IMR-90 (cell line): ENCODE data around the gene TMED10. TPM values are rescaled to one million over a fixed set of nuclear protein-coding genes. Genes with fewer than 3 reads are reported as not detected.

Experiments used
- ATAC-seq: fragments of 200-7000 bp; cut with Tn5 transposase; 2 replicates; pipeline ENCODE4 v1.9.1; 2020; ENCODE audit warnings: low read depth, mild to moderate bottlenecking, moderate library complexity
- BruUV-seq: library from RNA; stranded (reverse); fragments of 400-500 nt; replicated peaks from 2 replicates; lab custom pipeline; 2021; lab: Mats Ljungman, UMichigan
- CTCF ChIA-PET: fragments of 300-600 bp; formaldehyde crosslinking; extraction: SDS; loops from one replicate; lab custom pipeline; 2021; ENCODE audit warnings: antibody characterized with exemption; lab: Yijun Ruan, JAX
- POLR2A ChIA-PET: fragments of 300-600 bp; sonication (Branson Sonifier 250); formaldehyde crosslinking; loops from one replicate; lab custom pipeline; 2022; ENCODE audit warnings: antibody characterized with exemption; ENCODE audit not compliant: unreplicated experiment; lab: Charles Lee
- DNase-seq: peaks from one replicate; pipeline ENCODE4 v3.0.0; 2013
- H2AFZ ChIP-seq: replicated peaks from 2 replicates; pipeline ENCODE3; 2013; ENCODE audit warnings: low read length, mild to moderate bottlenecking; ENCODE audit not compliant: poor library complexity
- H2AK5ac ChIP-seq: 2 replicates; pipeline ENCODE4 v1.6.1; 2013; ENCODE audit warnings: low read depth, low read length, inconsistent platforms
- H2AK9ac ChIP-seq: replicated peaks from 2 replicates; pipeline ENCODE3; 2013; ENCODE audit warnings: mild to moderate bottlenecking, low read depth, low read length, moderate library complexity; ENCODE audit not compliant: poor library complexity
- H2BK120ac ChIP-seq: 2 replicates; pipeline ENCODE4 v1.6.1; 2013; ENCODE audit warnings: low read depth, low read length, inconsistent platforms
- H2BK15ac ChIP-seq: 3 replicates; pipeline ENCODE4 v1.6.1; 2013; ENCODE audit warnings: low read depth, low read length, inconsistent platforms
- H2BK20ac ChIP-seq: 2 replicates; pipeline ENCODE4 v1.6.1; 2013; ENCODE audit warnings: low read depth, mild to moderate bottlenecking, inconsistent platforms, low read length, moderate library complexity
- H2BK5ac ChIP-seq: 2 replicates; pipeline ENCODE4 v1.6.1; 2013; ENCODE audit warnings: mild to moderate bottlenecking, low read depth, low read length, inconsistent platforms; ENCODE audit not compliant: poor library complexity, severe bottlenecking
- H3K14ac ChIP-seq: replicated peaks from 2 replicates; pipeline ENCODE4 v1.6.1; 2013; ENCODE audit warnings: low read depth, low read length, inconsistent platforms
- H3K18ac ChIP-seq: 2 replicates; pipeline ENCODE4 v1.6.1; 2013; ENCODE audit warnings: low read depth, low read length, control low read depth
- H3K23ac ChIP-seq: 2 replicates; pipeline ENCODE4 v1.6.1; 2013; ENCODE audit warnings: low read depth, low read length, inconsistent platforms
- H3K27ac ChIP-seq: 2 replicates; pipeline ENCODE4 v1.5.1; 2013; ENCODE audit warnings: mild to moderate bottlenecking, control low read depth, low read length; ENCODE audit not compliant: insufficient read depth
- H3K27me3 ChIP-seq: 2 replicates; pipeline ENCODE4 v1.6.1; 2013; ENCODE audit warnings: low read length; ENCODE audit not compliant: control insufficient read depth, insufficient read depth
- H3K36me3 ChIP-seq: 2 replicates; pipeline ENCODE4 v1.6.1; 2013; ENCODE audit warnings: low read length, mixed read lengths; ENCODE audit not compliant: control insufficient read depth, insufficient read depth
- H3K4ac ChIP-seq: 2 replicates; pipeline ENCODE4 v1.6.1; 2013; ENCODE audit warnings: low read depth, low read length, inconsistent platforms
- H3K4me1 ChIP-seq: 2 replicates; pipeline ENCODE4 v1.6.1; 2013; ENCODE audit warnings: low read length, mixed read lengths; ENCODE audit not compliant: control insufficient read depth, insufficient read depth
- H3K4me2 ChIP-seq: 2 replicates; pipeline ENCODE4 v1.6.1; 2013; ENCODE audit warnings: low read depth, mild to moderate bottlenecking, control low read depth, low read length, moderate library complexity
- H3K4me3 ChIP-seq: 2 replicates; pipeline ENCODE4 v1.5.1; 2013; ENCODE audit warnings: low read depth, mild to moderate bottlenecking, control low read depth, low read length, moderate library complexity; ENCODE audit not compliant: insufficient read depth
- H3K56ac ChIP-seq: 2 replicates; pipeline ENCODE4 v1.6.1; 2013; ENCODE audit warnings: low read length, inconsistent platforms; ENCODE audit not compliant: insufficient read depth; ENCODE audit errors: extremely low read depth
- H3K79me1 ChIP-seq, 2 experiments: 2 replicates each; pipeline ENCODE4 v1.6.1; 2013; ENCODE audit warnings: low read length in 2 of 2, inconsistent platforms in 1 of 2, low read depth in 1 of 2
- H3K9ac ChIP-seq: 2 replicates; pipeline ENCODE4 v1.6.1; 2013; ENCODE audit warnings: low read depth, low read length, control low read depth
- H3K9me1 ChIP-seq: 2 replicates; pipeline ENCODE4 v1.6.1; 2013; ENCODE audit warnings: low read length, inconsistent platforms; ENCODE audit not compliant: insufficient read depth
- H3K9me3 ChIP-seq: 2 replicates; pipeline ENCODE4 v1.6.1; 2013; ENCODE audit warnings: low read length; ENCODE audit not compliant: control insufficient read depth, insufficient read depth
- H4K20me1 ChIP-seq: 2 replicates; pipeline ENCODE4 v1.6.1; 2013; ENCODE audit warnings: low read length, inconsistent platforms; ENCODE audit not compliant: insufficient read depth
- H4K5ac ChIP-seq: 2 replicates; pipeline ENCODE4 v1.6.1; 2013; ENCODE audit warnings: mild to moderate bottlenecking, low read depth, low read length, control low read depth
- H4K8ac ChIP-seq, 2 experiments: 2 replicates each; pipeline ENCODE4 v1.6.1; 2013; ENCODE audit warnings: low read depth in 2 of 2, low read length in 2 of 2, control low read depth in 1 of 2, inconsistent platforms in 1 of 2
- H4K91ac ChIP-seq: 2 replicates; pipeline ENCODE4 v1.6.1; 2013; ENCODE audit warnings: low read depth, low read length, inconsistent platforms; ENCODE audit not compliant: insufficient read depth
- BHLHE40 ChIP-seq: fragments of 150-350 bp; IDR thresholded peaks from 2 replicates; pipeline ENCODE4 v1.6.1; 2016; ENCODE audit warnings: mild to moderate bottlenecking, low read depth, low read length
- CEBPB ChIP-seq: IDR thresholded peaks from 2 replicates; pipeline ENCODE4 v1.6.1; 2012; ENCODE audit warnings: low read depth, low read length, improper control_type of control experiment
- CHD1 ChIP-seq: IDR thresholded peaks from 2 replicates; pipeline ENCODE4 v1.6.1; 2012; ENCODE audit warnings: low read depth, low read length, improper control_type of control experiment
- FOS ChIP-seq: fragments of 150-350 bp; IDR thresholded peaks from 2 replicates; pipeline ENCODE4 v1.6.1; 2016; ENCODE audit warnings: low read depth, low read length
- MAZ ChIP-seq: IDR thresholded peaks from 2 replicates; pipeline ENCODE4 v1.6.1; 2012; ENCODE audit warnings: low read depth, mild to moderate bottlenecking, low read length, improper control_type of control experiment, moderate library complexity, borderline replicate concordance
- MXI1 ChIP-seq: IDR thresholded peaks from 2 replicates; pipeline ENCODE4 v1.6.1; 2012; ENCODE audit warnings: low read depth, mild to moderate bottlenecking, low read length, moderate library complexity, borderline replicate concordance
- NFE2L2 ChIP-seq: fragments of 150-350 bp; IDR thresholded peaks from 2 replicates; pipeline ENCODE4 v1.6.1; 2016; ENCODE audit warnings: low read depth, mild to moderate bottlenecking, low read length
- POLR2A ChIP-seq: IDR thresholded peaks from 2 replicates; pipeline ENCODE4 v1.6.1; 2012; ENCODE audit warnings: mild to moderate bottlenecking, low read depth, low read length
- RAD21 ChIP-seq: IDR thresholded peaks from 2 replicates; pipeline ENCODE4 v1.6.1; 2012; ENCODE audit warnings: low read length, improper control_type of control experiment
- RCOR1 ChIP-seq: IDR thresholded peaks from 2 replicates; pipeline ENCODE4 v1.6.1; 2012; ENCODE audit warnings: mild to moderate bottlenecking, low read length, improper control_type of control experiment; ENCODE audit not compliant: insufficient replicate concordance
- RFX5 ChIP-seq: IDR thresholded peaks from 2 replicates; pipeline ENCODE4 v1.8.0; 2012; ENCODE audit warnings: low read depth, mild to moderate bottlenecking, low read length, moderate library complexity
- SMC3 ChIP-seq: fragments of 150-350 bp; IDR thresholded peaks from 2 replicates; pipeline ENCODE4 v1.6.1; 2016; ENCODE audit warnings: low read depth, mild to moderate bottlenecking, antibody characterized with exemption, low read length, moderate library complexity
- WGBS, 2 experiments: methylation state at CpG; one replicate each; pipeline versions ENCODE4 v1.1.5 to v1.1.7; 2013; ENCODE audit warnings: missing lambda C conversion rate in 2 of 2; ENCODE audit not compliant: insufficient read length in 1 of 2; ENCODE audit errors: extremely low coverage in 2 of 2; 5-methylcytosine and 5-hydroxymethylcytosine counted together
- dilution Hi-C: fragments of 300-500 bp; cut with HindIII; formaldehyde crosslinking; loops from one replicate; pipeline ENCODE4 v1.14.3; 2018; ENCODE audit warnings: low sequenced_read_pairs; ENCODE audit not compliant: unreplicated experiment
- in situ Hi-C: fragments of 300-500 bp; cut with MboI; formaldehyde crosslinking; loops from 3 replicates; pipeline ENCODE4 v1.14.3; 2019; ENCODE audit warnings: low sequenced_read_pairs, inconsistent platforms, mixed read lengths
- intact Hi-C: fragments of 100-400 bp; cut with micrococcal nuclease; formaldehyde crosslinking; loops from 2 replicates; pipeline ENCODE4 v1.10.0; 2022
- polyA plus RNA-seq, 3 experiments: library from polyadenylated mRNA; depleted of rRNA; stranded (reverse); fragments of >200 nt; gene quantifications; 2 replicates each; pipeline ENCODE4 v1.2.3, GENCODE V29; 2012; ENCODE audit warnings: low replicate concordance in 1 of 3
- total RNA-seq: library from RNA; depleted of rRNA; stranded (reverse); fragments of >200 nt; gene quantifications from 2 replicates; pipeline ENCODE4 v1.2.3, GENCODE V29; 2012
- TF ChIP-seq, protein P1 (sequence below): fragments of 150-350 bp; IDR thresholded peaks from 2 replicates; pipeline ENCODE4 v1.6.1; 2016; ENCODE audit warnings: low read depth, mild to moderate bottlenecking, low read length, moderate library complexity, borderline replicate concordance
- TF ChIP-seq, protein P2 (sequence below): conservative IDR thresholded peaks from 2 replicates; pipeline ENCODE4 v1.5.1; 2012; ENCODE audit warnings: mild to moderate bottlenecking, low read depth, low read length, improper control_type of control experiment
- TF ChIP-seq, protein P3 (sequence below): fragments of 150-350 bp; IDR thresholded peaks from 2 replicates; pipeline ENCODE4 v1.6.1; 2017; ENCODE audit warnings: mild to moderate bottlenecking, antibody characterized with exemption, low read length, low read depth

The TMED10 gene
- total and polyA plus RNA-seq, 2 of the 4 experiments (the other 2 are of a cell fraction) = 254 to 441 TPM

DNA sequence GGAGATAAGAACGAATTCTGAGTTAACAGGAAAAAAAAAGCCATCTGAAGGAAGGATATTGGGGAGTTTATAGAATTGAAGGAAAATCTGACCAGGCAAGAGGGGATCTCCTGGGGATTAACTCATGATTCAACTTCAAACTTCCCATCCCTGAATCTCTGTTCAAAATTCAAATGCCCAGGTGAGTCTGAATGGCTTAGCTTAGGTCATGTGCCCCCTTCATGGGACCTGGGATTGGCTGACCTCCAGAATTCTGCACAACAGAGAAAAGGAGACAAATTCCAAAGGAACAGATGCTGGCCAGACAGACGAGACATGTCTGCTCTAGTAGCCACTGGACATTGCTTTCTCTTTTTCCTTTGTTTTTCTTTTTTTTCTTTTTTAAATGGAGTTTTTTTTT lies 26.2 kb upstream of the TMED10 start:
- Histone ChIP-seq H3K9ac (no peak overlapping the region), H3K23ac (no peak overlapping the region), H3K4ac (no peak overlapping the region), H3K27ac (no peak overlapping the region), H2BK120ac (no peak overlapping the region), H2BK15ac (no peak overlapping the region), H4K20me1 (no peaks in the 10 kb centered on the region), H2AK9ac (no peak overlapping the region), H3K4me1 (peaks cover 11% of the 10 kb centered on the region), H3K27me3 (no peaks in the 10 kb centered on the region), H3K18ac (no peak overlapping the region), H3K9me3 (no peaks in the 10 kb centered on the region), H3K14ac (no peak overlapping the region), H2BK20ac (no peak overlapping the region), H3K4me3 (no peak overlapping the region), H2AFZ (no peak overlapping the region), H3K79me1 (no peaks in the 10 kb centered on the region), H3K36me3 (no peaks in the 10 kb centered on the region), H2AK5ac (no peak overlapping the region), H3K9me1 (no peaks in the 10 kb centered on the region; the same call in 1 of the 2 replicates), H3K56ac (no peak overlapping the region), H3K4me2 (no peak overlapping the region), H4K8ac (no peak overlapping the region), H4K91ac (no peak overlapping the region), H4K5ac (no peak overlapping the region), H2BK5ac (no peak overlapping the region)
- CTCF ChIA-PET = no interaction called here
- dilution Hi-C loops (no loop called here), intact Hi-C loops (no loop called here), in situ Hi-C loops (no loop called here)
- WGBS, 2 experiments = no CpG with 5 or more reads among the region's 2 CpGs
- POLR2A ChIA-PET = no interaction called here
- BruUV-seq = no TSS peak
- no peak for DNase-seq
- no peak for ATAC-seq
- TF ChIP-seq MXI1 (no peak), FOS (no peak), MAZ (no peak), RFX5 (no peak), CHD1 (no peak), CEBPB (no peak), NFE2L2 (no peak), RCOR1 (no peak), BHLHE40 (no peak), RAD21 (no peak), POLR2A (no peak), SMC3 (no peak)
- TF ChIP-seq, protein P1, sequence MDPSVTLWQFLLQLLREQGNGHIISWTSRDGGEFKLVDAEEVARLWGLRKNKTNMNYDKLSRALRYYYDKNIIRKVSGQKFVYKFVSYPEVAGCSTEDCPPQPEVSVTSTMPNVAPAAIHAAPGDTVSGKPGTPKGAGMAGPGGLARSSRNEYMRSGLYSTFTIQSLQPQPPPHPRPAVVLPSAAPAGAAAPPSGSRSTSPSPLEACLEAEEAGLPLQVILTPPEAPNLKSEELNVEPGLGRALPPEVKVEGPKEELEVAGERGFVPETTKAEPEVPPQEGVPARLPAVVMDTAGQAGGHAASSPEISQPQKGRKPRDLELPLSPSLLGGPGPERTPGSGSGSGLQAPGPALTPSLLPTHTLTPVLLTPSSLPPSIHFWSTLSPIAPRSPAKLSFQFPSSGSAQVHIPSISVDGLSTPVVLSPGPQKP = no peak
- TF ChIP-seq, protein P2, sequence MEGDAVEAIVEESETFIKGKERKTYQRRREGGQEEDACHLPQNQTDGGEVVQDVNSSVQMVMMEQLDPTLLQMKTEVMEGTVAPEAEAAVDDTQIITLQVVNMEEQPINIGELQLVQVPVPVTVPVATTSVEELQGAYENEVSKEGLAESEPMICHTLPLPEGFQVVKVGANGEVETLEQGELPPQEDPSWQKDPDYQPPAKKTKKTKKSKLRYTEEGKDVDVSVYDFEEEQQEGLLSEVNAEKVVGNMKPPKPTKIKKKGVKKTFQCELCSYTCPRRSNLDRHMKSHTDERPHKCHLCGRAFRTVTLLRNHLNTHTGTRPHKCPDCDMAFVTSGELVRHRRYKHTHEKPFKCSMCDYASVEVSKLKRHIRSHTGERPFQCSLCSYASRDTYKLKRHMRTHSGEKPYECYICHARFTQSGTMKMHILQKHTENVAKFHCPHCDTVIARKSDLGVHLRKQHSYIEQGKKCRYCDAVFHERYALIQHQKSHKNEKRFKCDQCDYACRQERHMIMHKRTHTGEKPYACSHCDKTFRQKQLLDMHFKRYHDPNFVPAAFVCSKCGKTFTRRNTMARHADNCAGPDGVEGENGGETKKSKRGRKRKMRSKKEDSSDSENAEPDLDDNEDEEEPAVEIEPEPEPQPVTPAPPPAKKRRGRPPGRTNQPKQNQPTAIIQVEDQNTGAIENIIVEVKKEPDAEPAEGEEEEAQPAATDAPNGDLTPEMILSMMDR = no peak
- TF ChIP-seq, protein P3, sequence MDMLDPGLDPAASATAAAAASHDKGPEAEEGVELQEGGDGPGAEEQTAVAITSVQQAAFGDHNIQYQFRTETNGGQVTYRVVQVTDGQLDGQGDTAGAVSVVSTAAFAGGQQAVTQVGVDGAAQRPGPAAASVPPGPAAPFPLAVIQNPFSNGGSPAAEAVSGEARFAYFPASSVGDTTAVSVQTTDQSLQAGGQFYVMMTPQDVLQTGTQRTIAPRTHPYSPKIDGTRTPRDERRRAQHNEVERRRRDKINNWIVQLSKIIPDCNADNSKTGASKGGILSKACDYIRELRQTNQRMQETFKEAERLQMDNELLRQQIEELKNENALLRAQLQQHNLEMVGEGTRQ = no peak
